ENCODE data around the gene TMEM208. TPM values are rescaled to one million over a fixed set of nuclear protein-coding genes. Genes with fewer than 3 reads are reported as not detected.

Gene TMEM208
- total RNA-seq, 6 experiments from 2014 or later: 32.6 to 58.7 (median 40.5) TPM

DNA sequence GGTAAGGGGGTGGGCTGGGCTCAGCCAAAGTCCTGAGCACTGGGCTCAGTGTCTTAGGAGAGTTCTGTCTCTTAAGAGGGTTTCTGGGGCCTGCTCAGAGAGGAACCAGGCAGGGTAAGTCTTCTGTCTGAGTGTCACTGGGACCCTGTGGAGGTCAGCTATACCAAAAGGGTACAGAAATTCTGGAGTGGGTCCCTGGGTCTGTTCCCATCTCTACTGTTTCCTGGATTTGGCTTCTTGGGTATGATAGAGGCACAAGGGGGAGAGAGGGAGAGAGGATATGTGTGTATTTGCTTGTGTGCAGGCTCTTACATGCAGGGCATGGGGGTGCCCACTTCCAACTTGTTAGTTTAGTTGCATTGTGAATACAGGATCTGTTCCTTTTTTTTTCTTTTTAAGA, 33.4 kb upstream of the TMEM208 start:
- intact Hi-C loops (cut with DNase I): no loop called here
- Histone ChIP-seq H3K27ac (no peak overlapping the region), H3K36me3 (peaks cover 0 to 41% (median 18%) of the 10 kb centered on the region in 4 donors)

DNA sequence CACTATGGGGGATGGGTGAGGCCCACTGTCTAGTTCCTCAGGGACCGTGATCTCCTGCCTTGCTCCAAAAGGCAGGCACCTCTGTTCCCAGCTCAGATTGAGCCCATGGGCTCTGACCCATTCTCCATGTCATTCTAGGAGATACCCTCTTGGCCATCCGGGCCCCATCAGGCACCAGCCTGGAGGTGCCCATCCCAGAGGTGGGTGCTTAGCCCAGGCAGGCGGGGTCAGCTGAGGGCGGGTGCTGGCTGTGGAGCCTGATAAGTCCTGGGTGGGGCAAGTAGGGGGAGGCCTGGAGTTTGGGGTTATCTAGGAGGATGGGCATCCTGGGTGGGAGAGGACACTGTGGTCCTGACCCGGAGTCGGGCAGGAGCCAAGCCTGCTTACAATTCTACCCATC, 32.7 kb upstream of the TMEM208 start:
- Histone ChIP-seq H3K4me1 (peaks cover 0 to 30% (median 6%) of the 10 kb centered on the region in 4 donors), H3K27ac (no peak overlapping the region), H3K9me3 (no peaks in the 10 kb centered on the region), H3K4me3 (no peak overlapping the region), H3K27me3 (no peaks in the 10 kb centered on the region), H3K36me3 (peaks cover 0 to 41% (median 18%) of the 10 kb centered on the region in 4 donors)
- no peak for ATAC-seq
- TF ChIP-seq POLR2A (IDR thresholded peaks at IDR 0.05): no peak
- TF ChIP-seq, protein P1, sequence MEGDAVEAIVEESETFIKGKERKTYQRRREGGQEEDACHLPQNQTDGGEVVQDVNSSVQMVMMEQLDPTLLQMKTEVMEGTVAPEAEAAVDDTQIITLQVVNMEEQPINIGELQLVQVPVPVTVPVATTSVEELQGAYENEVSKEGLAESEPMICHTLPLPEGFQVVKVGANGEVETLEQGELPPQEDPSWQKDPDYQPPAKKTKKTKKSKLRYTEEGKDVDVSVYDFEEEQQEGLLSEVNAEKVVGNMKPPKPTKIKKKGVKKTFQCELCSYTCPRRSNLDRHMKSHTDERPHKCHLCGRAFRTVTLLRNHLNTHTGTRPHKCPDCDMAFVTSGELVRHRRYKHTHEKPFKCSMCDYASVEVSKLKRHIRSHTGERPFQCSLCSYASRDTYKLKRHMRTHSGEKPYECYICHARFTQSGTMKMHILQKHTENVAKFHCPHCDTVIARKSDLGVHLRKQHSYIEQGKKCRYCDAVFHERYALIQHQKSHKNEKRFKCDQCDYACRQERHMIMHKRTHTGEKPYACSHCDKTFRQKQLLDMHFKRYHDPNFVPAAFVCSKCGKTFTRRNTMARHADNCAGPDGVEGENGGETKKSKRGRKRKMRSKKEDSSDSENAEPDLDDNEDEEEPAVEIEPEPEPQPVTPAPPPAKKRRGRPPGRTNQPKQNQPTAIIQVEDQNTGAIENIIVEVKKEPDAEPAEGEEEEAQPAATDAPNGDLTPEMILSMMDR (IDR thresholded peaks at IDR 0.05): no peak
- intact Hi-C loops (cut with DNase I): no loop called here
- 93% methylated on average over 2 of the region's 6 CpGs for WGBS (ENCODE audit: insufficient coverage, low coverage, low lambda C conversion rate, missing lambda C conversion rate)
- DNase-seq: no peak

More for the DNA sequence above, 33.4 kb upstream of the TMEM208 start:
- DNase-seq: no peak
- H3K27me3 ChIP-seq: no peaks in the 10 kb centered on the region
- H3K9me3 ChIP-seq: no peaks in the 10 kb centered on the region
- H3K4me1 ChIP-seq: peaks cover 0 to 24% (median 6%) of the 10 kb centered on the region in 4 donors
- no peak overlapping the region for H3K4me3 ChIP-seq
- no peak for ATAC-seq
- TF ChIP-seq, protein P1 (IDR thresholded peaks at IDR 0.05): no peak
- no peak for TF ChIP-seq POLR2A (IDR thresholded peaks at IDR 0.05)

DNA sequence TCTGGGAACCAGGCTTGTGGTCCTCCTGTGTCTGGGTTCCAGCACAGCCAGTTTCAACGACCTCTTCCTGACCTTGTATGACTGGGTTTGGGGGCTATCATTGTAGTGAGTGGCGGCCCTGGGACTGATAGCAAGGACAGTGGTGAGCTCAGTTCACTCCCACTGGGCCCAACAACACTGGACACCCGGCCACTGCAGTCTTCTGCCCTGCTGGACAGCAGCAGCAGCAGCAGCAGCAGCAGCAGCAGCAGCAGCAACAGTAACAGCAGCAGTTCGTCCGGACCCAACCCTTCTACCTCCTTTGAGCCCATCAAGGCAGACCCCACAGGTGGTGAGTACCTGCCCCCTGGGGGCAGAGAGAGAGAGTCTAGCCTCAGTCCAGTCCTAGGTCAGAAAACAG, 31.3 kb upstream of the TMEM208 start:
- no peak overlapping the region for H3K27ac ChIP-seq
- intact Hi-C loops (cut with DNase I): loop anchor here in 1 of 2 donors (5.0 kb wide), 1 partner anchor 37 kb away; no protein-coding TSS in a partner anchor
- no peak overlapping the region for H3K4me3 ChIP-seq
- no peaks in the 10 kb centered on the region for H3K27me3 ChIP-seq
- no peaks in the 10 kb centered on the region for H3K9me3 ChIP-seq
- H3K36me3 ChIP-seq: peaks cover 0 to 41% (median 18%) of the 10 kb centered on the region in 4 donors
- TF ChIP-seq, protein P1 (IDR thresholded peaks at IDR 0.05): no peak
- TF ChIP-seq POLR2A (IDR thresholded peaks at IDR 0.05): no peak
- DNase-seq (no peak), ATAC-seq (no peak)
- 80% methylated on average over 1 of the region's 5 CpGs for WGBS (ENCODE audit: insufficient coverage, low coverage, low lambda C conversion rate, missing lambda C conversion rate)
- peaks cover 0 to 31% (median 6%) of the 10 kb centered on the region in 4 donors for H3K4me1 ChIP-seq

DNA sequence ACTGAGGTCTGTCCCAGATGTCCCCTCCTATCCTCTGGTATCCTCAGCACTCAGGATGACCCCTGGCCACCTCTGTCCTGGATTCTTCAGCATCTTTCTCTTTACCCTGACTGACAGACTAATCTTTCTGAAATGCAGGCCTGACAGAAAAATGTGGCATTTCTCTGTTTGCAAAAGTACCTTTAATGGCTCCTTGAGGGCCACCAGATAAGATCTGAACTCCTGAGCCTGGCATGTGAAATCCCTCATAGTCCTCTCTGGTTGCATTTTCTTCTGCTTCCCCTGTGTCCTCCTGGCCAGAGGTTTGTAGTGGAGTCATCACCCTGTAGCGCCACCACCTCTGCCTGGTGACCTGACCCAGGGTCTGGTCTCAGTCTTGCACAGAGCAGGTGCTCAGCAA, 30.0 kb upstream of the TMEM208 start:
- H3K36me3 ChIP-seq: peaks cover 0 to 41% (median 18%) of the 10 kb centered on the region in 4 donors
- H3K27me3 ChIP-seq: no peaks in the 10 kb centered on the region
- no CpG with 5 or more reads among the region's 1 CpG for WGBS (ENCODE audit: insufficient coverage, low coverage, low lambda C conversion rate, missing lambda C conversion rate)
- no peak overlapping the region for H3K4me3 ChIP-seq
- ATAC-seq: no peak
- TF ChIP-seq POLR2A (IDR thresholded peaks at IDR 0.05): no peak
- TF ChIP-seq, protein P1 (IDR thresholded peaks at IDR 0.05): no peak
- H3K27ac ChIP-seq: no peak overlapping the region
- no peak for DNase-seq
- peaks cover 0 to 24% (median 6%) of the 10 kb centered on the region in 4 donors for H3K4me1 ChIP-seq
- intact Hi-C loops (cut with DNase I): loop anchor here in 1 of 2 donors (5.0 kb wide), 1 partner anchor 35 kb away; no protein-coding TSS in a partner anchor
- no peaks in the 10 kb centered on the region for H3K9me3 ChIP-seq

Data from right lobe of liver (tissue), 6 donors.